Suprapubic skin (tissue), 4 donors: ENCODE data around the gene LTA4H. TPM values are rescaled to one million over a fixed set of nuclear protein-coding genes. Genes with fewer than 3 reads are reported as not detected.
"Not testable (repeated sequence)": the region's sequence is repeated elsewhere in the genome, so short reads cannot be mapped to it uniquely, and the experiment has no call there.

Source experiments
- DNase-seq, 2 donors: peaks; one replicate each; pipeline ENCODE4 v3.0.0-alpha.2; 2019; ENCODE audit warnings: low spot score in 2 of 2
- H3K27ac ChIP-seq: fragments of 200-600 bp; sonication (generic); one replicate; pipeline ENCODE4 v1.5.1; 2019
- H3K27me3 ChIP-seq: fragments of 200-600 bp; sonication (generic); one replicate; pipeline ENCODE4 v1.5.1; 2019
- H3K36me3 ChIP-seq: fragments of 200-600 bp; sonication (generic); one replicate; pipeline ENCODE4 v1.5.1; 2019
- H3K4me1 ChIP-seq: fragments of 200-600 bp; sonication (generic); one replicate; pipeline ENCODE4 v1.5.1; 2019
- H3K4me3 ChIP-seq: fragments of 200-600 bp; sonication (generic); one replicate; pipeline ENCODE4 v1.5.1; 2019; ENCODE audit warnings: mild to moderate bottlenecking
- H3K9me3 ChIP-seq: fragments of 200-600 bp; sonication (generic); one replicate; pipeline ENCODE4 v1.5.1; 2019
- EP300 ChIP-seq: sonication (generic); formaldehyde crosslinking; IDR thresholded peaks from one replicate; pipeline ENCODE4 v1.6.1; 2017; ENCODE audit warnings: antibody characterized with exemption
- POLR2A ChIP-seq, 2 donors: fragments of 450-650 bp; IDR thresholded peaks; one replicate each; pipeline ENCODE4 v1.6.1; 2017; ENCODE audit warnings: antibody characterized with exemption in 2 of 2, mild to moderate bottlenecking in 2 of 2, moderate library complexity in 2 of 2
- POLR2AphosphoS5 ChIP-seq, 3 donors: sonication (generic); formaldehyde crosslinking; IDR thresholded peaks; one replicate each; pipeline ENCODE4 v1.6.1; 2017; ENCODE audit warnings: antibody characterized with exemption in 3 of 3
- WGBS: methylation state at CpG from one replicate; pipeline ENCODE4 v1.1.5; 2018; 5-methylcytosine and 5-hydroxymethylcytosine counted together
- total RNA-seq, 4 donors: library from RNA; depleted of rRNA; stranded (reverse); fragments of >200 nt; gene quantifications; one replicate each; pipeline ENCODE4 v1.1.0, GENCODE V29; 2016
- TF ChIP-seq, protein P1 (sequence below), 2 donors: fragments of 200-600 bp in 1 of 2; fragments of 450-650 bp in 1 of 2; sonication (generic) in 1 of 2; IDR thresholded peaks; one replicate each; pipeline ENCODE4 v1.5.1; 2016 to 2019; ENCODE audit warnings: antibody characterized with exemption in 2 of 2, mild to moderate bottlenecking in 1 of 2, moderate library complexity in 1 of 2

LTA4H gene
- total RNA-seq, 4 donors from 2014 or later, result 61.8 to 89.7 (median 80.1) TPM

DNA sequence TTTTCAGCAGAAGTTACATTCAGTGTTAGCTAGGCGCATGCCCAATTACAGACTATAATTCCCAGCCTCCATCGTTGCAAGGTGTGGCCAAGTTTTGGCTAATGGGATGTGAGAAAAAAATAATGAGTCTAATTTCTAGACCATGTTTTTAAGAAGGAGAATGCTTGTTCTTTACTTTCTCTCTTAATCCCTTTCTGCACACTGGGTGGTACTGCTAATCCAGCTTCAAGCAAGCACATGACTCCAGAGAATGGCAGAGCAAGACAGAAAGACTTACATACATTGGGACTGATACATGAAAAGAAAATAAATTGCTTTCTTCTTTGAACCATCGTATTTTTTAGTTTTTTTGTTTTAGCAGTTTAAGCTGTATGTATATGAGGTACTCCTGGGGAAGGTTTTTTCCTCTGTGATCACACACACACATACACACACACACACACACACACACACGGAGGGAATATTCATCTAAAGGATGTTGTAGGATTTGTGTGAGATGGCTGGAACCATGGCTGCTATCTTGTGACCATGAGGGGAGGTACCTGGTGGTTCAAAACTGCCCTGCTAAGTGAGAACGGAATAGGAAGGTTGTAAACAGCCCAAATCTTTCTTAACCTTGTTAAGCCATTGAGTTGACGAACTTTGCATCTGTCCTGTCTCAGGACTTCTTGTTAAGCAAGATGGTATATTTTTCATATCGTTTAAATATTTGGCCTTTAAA is 34.3 kb upstream of the LTA4H start:
- peaks cover 6% of the 10 kb centered on the region for H3K4me1 ChIP-seq
- no peaks in the 10 kb centered on the region for H3K9me3 ChIP-seq
- DNase-seq, result no peak
- H3K27ac ChIP-seq, result no peak overlapping the region
- H3K27me3 ChIP-seq, result no peaks in the 10 kb centered on the region
- TF ChIP-seq POLR2AphosphoS5 (IDR thresholded peaks at IDR 0.05) (no peak), EP300 (no peak), POLR2A (IDR thresholded peaks at IDR 0.05) (no peak)
- TF ChIP-seq, protein P1, sequence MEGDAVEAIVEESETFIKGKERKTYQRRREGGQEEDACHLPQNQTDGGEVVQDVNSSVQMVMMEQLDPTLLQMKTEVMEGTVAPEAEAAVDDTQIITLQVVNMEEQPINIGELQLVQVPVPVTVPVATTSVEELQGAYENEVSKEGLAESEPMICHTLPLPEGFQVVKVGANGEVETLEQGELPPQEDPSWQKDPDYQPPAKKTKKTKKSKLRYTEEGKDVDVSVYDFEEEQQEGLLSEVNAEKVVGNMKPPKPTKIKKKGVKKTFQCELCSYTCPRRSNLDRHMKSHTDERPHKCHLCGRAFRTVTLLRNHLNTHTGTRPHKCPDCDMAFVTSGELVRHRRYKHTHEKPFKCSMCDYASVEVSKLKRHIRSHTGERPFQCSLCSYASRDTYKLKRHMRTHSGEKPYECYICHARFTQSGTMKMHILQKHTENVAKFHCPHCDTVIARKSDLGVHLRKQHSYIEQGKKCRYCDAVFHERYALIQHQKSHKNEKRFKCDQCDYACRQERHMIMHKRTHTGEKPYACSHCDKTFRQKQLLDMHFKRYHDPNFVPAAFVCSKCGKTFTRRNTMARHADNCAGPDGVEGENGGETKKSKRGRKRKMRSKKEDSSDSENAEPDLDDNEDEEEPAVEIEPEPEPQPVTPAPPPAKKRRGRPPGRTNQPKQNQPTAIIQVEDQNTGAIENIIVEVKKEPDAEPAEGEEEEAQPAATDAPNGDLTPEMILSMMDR (IDR thresholded peaks at IDR 0.05), result no peak
- no peaks in the 10 kb centered on the region for H3K36me3 ChIP-seq
- WGBS, result 84% methylated on average over 7 of the region's 7 CpGs
- no peak overlapping the region for H3K4me3 ChIP-seq

DNA sequence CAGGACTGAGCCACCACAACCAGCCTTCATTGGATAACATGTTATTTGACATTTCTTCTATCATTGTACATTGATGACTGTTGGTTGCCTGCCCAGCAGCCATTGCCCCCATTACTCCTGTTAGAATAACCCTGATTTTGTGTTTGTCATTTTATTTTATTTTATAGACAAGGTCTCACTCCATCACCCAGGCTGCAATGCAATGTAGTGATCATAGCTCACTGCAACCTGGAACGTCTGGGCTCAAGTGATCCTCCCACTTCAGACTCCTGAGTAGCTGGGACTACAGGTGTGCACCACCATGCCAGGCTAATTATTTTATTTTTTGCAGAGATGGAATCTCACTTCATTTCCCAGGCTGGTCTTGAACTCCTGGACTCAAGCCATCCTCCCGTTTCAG is 33.2 kb upstream of the LTA4H start:
- WGBS, result 89% methylated on average over 2 of the region's 2 CpGs
- DNase-seq, result no peak
- TF ChIP-seq POLR2AphosphoS5 (IDR thresholded peaks at IDR 0.05) (no peak), POLR2A (IDR thresholded peaks at IDR 0.05) (no peak), EP300 (no peak)
- TF ChIP-seq, protein P1 (IDR thresholded peaks at IDR 0.05), result no peak
- H3K9me3 ChIP-seq, result no peaks in the 10 kb centered on the region
- H3K27me3 ChIP-seq, result no peaks in the 10 kb centered on the region
- no peak overlapping the region for H3K4me3 ChIP-seq
- peaks cover 6% of the 10 kb centered on the region for H3K4me1 ChIP-seq
- H3K36me3 ChIP-seq, result no peaks in the 10 kb centered on the region
- H3K27ac ChIP-seq, result no peak overlapping the region

DNA sequence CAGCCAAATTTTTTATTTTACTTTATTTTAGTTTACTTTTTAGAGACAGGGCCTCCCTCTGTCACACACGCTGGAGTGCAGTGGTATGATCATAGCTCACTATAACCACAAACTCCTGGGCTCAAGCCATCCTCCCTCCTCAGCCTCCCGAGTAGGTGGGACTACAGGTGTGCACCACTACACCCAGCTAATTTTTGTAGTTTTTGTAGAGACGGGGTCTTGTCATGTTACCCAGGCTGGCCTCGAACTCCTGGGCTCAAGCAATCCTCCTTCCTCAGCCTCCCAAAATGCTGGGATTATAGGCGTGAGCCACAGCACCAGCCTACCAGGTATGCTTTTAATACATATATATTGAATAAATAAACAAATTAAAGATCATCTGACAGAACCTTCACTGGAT is 32.7 kb upstream of the LTA4H start:
- DNase-seq, result no peak
- H3K36me3 ChIP-seq, result no peaks in the 10 kb centered on the region
- no peaks in the 10 kb centered on the region for H3K9me3 ChIP-seq
- no peak overlapping the region for H3K4me3 ChIP-seq
- H3K27ac ChIP-seq, result no peak overlapping the region
- H3K4me1 ChIP-seq, result peaks cover 4% of the 10 kb centered on the region
- WGBS, result 90% methylated on average over 5 of the region's 5 CpGs
- H3K27me3 ChIP-seq, result no peaks in the 10 kb centered on the region
- TF ChIP-seq, protein P1 (IDR thresholded peaks at IDR 0.05), result no peak
- no peak for TF ChIP-seq POLR2A (IDR thresholded peaks at IDR 0.05)
- TF ChIP-seq POLR2AphosphoS5 (IDR thresholded peaks at IDR 0.05), result no peak
- no peak for TF ChIP-seq EP300

DNA sequence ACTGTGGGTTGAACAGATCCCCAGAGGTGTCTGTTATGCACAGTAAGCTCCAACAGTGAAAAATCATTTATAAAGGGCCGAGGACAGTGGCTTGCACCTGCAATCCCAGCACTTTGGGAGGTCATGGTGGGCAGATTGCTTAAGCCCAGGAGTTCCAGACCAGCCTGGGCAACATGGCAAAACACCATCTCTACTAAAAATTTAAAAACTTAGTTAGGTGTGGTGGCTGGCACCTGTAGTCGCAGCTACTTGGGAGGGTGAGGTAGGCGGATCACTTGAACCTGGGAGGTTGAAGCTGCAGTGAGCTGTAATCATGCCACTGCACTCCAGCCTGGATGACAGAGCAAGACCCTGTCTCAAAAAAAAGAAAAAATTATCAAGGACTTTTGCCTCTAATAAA is 30.4 kb upstream of the LTA4H start:
- not testable (repeated sequence) for H3K36me3 ChIP-seq, H3K4me1 ChIP-seq, DNase-seq, H3K27ac ChIP-seq, H3K27me3 ChIP-seq, H3K4me3 ChIP-seq, H3K9me3 ChIP-seq
- 100% methylated on average over 3 of the region's 3 CpGs for WGBS

DNA sequence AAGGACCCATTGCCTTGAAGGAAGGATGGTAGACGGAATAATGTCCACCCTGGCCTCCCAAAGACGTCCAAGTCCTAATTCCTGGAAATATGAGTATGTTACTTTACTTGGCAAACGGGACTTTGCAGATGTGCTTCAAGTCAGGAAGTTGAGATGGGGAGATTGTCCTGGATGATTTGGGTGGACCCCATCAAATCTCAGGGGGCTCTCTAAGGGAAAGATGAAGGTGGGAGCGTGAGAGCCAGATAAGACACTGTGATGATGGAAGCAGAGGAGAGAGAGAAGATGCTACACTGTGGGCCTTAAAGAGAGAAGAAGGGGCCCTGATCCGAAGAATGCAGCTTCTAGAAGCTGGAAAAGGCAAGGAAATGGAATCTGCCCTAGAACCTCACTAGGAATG is 29.6 kb upstream of the LTA4H start:
- Histone ChIP-seq H3K4me1 (peaks cover 5% of the 10 kb centered on the region), H3K4me3 (no peak overlapping the region), H3K27me3 (no peaks in the 10 kb centered on the region), H3K9me3 (no peaks in the 10 kb centered on the region), H3K27ac (no peak overlapping the region), H3K36me3 (no peaks in the 10 kb centered on the region)
- 81% methylated on average over 5 of the region's 5 CpGs for WGBS
- DNase-seq, result no peak
- TF ChIP-seq, protein P1 (IDR thresholded peaks at IDR 0.05), result no peak
- TF ChIP-seq POLR2A (IDR thresholded peaks at IDR 0.05) (no peak), EP300 (no peak), POLR2AphosphoS5 (IDR thresholded peaks at IDR 0.05) (no peak)

DNA sequence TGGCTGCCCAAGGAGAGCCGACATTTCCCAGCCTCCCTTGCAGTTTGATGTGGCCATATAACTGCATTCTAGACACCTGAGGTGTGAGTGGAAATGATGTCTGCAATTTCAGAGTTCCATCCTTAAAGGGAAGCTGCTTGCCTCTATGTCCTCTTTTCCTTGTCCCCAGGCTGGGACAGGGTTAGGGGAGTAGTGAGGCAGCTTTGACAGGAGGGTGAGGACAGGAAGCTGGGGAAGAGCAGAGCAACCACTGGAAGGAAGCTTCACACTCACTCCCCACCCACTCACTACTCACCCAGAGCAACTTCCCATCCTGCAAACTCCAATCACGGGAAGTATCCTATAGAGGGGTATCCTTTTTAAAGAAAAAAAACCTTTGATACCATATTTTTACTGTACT is 28.9 kb upstream of the LTA4H start:
- Histone ChIP-seq H3K27ac (no peak overlapping the region), H3K27me3 (no peaks in the 10 kb centered on the region), H3K4me1 (peaks cover 5% of the 10 kb centered on the region), H3K36me3 (no peaks in the 10 kb centered on the region), H3K9me3 (no peaks in the 10 kb centered on the region), H3K4me3 (no peak overlapping the region)
- no peak for DNase-seq
- 63% methylated on average over 2 of the region's 2 CpGs for WGBS
- no peak for TF ChIP-seq POLR2AphosphoS5 (IDR thresholded peaks at IDR 0.05)
- TF ChIP-seq POLR2A (IDR thresholded peaks at IDR 0.05), result no peak
- TF ChIP-seq, protein P1 (IDR thresholded peaks at IDR 0.05), result no peak
- TF ChIP-seq EP300, result no peak
